Right atrium auricular region (tissue), 2 donors: ENCODE data around the gene HNRNPUL2. TPM values are rescaled to one million over a fixed set of nuclear protein-coding genes. Genes with fewer than 3 reads are reported as not detected.

ENCODE experiments used
- DNase-seq: peaks from one replicate; pipeline ENCODE4 v3.0.0-alpha.2; 2019; ENCODE audit warnings: low spot score
- H3K27ac ChIP-seq, 2 donors: fragments of 200-600 bp; sonication (generic); 1 replicate in 1 of 2; 2 replicates in 1 of 2; pipeline ENCODE4 v1.5.1; 2016 to 2019
- H3K27me3 ChIP-seq, 2 donors: fragments of 200-600 bp; sonication (generic); one replicate each; pipeline versions ENCODE4 v1.5.1 to v1.6.0; 2017 to 2019
- H3K36me3 ChIP-seq: fragments of 200-600 bp; sonication (generic); one replicate; pipeline ENCODE4 v1.5.1; 2016
- H3K4me1 ChIP-seq, 2 donors: fragments of 200-600 bp; sonication (generic); one replicate each; pipeline versions ENCODE4 v1.5.1 to v1.6.0; 2017 to 2019
- H3K4me3 ChIP-seq, 2 donors: fragments of 200-600 bp; sonication (generic); 1 replicate in 1 of 2; 2 replicates in 1 of 2; pipeline ENCODE4 v1.5.1; 2017 to 2019; ENCODE audit warnings: mild to moderate bottlenecking in 1 of 2, moderate library complexity in 1 of 2
- H3K9me3 ChIP-seq, 2 donors: fragments of 200-600 bp; sonication (generic); one replicate each; pipeline ENCODE4 v1.5.1; 2019
- CTCF ChIP-seq, 2 donors: fragments of 200-600 bp; sonication (generic); IDR thresholded peaks; one replicate each; pipeline ENCODE4 v1.5.1; 2019; ENCODE audit warnings: antibody characterized with exemption in 2 of 2
- total RNA-seq, 2 donors: library from RNA; depleted of rRNA; stranded (reverse); fragments of >200 nt; gene quantifications; one replicate each; pipeline ENCODE4 v1.1.0, GENCODE V29; 2016

HNRNPUL2 gene
- total RNA-seq, 2 donors from 2014 or later, result 12.2 to 15.6 TPM

GRCh38 chr11:62665075-62665598 lies 62.1 kb downstream of the HNRNPUL2 start, which contains the start of the genes C11orf98 and CSKMT:
Gene C11orf98 (minus strand): TSS chr11:62665210. CDS start chr11:62665169, 41 bp downstream.
Gene CSKMT (plus strand): TSS chr11:62665312. CDS start chr11:62665880, 568 bp downstream.
- H3K9me3 ChIP-seq, result no peaks in the 10 kb centered on the region
- no peak for TF ChIP-seq CTCF (IDR thresholded peaks at IDR 0.05)
- H3K27me3 ChIP-seq, result no peaks in the 10 kb centered on the region
- peaks cover 19% of the 10 kb centered on the region for H3K36me3 ChIP-seq
- peak within 1 kb of the TSS; percentile 54 to 93 for H3K4me3 ChIP-seq
- peak; percentile 97 for DNase-seq
- peak within 1 kb of the TSS; percentile 79 to 89 for H3K27ac ChIP-seq
- H3K4me1 ChIP-seq, result peaks cover 0 to 35% of the 10 kb centered on the region in 2 donors

- Histone ChIP-seq H3K27ac (peak overlapping the region; percentile 79 to 89), H3K27me3 (no peaks in the 10 kb centered on the region), H3K4me1 (peaks cover 0 to 35% of the 10 kb centered on the region in 2 donors), H3K36me3 (peaks cover 19% of the 10 kb centered on the region), H3K4me3 (peak overlapping the region; percentile 54 to 93), H3K9me3 (no peaks in the 10 kb centered on the region)
- DNase-seq, result no peak
- TF ChIP-seq CTCF (IDR thresholded peaks at IDR 0.05), result no peak
Measured at GRCh38 chr11:62664405-62665074, 62.7 kb downstream of the HNRNPUL2 start.

Other genes starting within 250 kb of the HNRNPUL2 start
- 100 to 1,000 TPM; 270 to 441 TPM for gene AHNAK, start 180.7 kb downstream of the HNRNPUL2 start, total RNA-seq
- 1,000 to 10,000 TPM in 1 of 2 donors, 100 to 1,000 TPM in 1; 707 to 1,175 TPM for gene EEF1G, start 153.6 kb downstream of the HNRNPUL2 start, total RNA-seq
- 1 to 10 TPM; 5.4 to 5.7 TPM for gene TUT1, start 135.9 kb downstream of the HNRNPUL2 start, total RNA-seq
- gene MTA2, start 125.6 kb downstream of the HNRNPUL2 start, total RNA-seq, result 10 to 100 TPM; 30.0 to 40.5 TPM
- 10 to 100 TPM; 15.8 to 21.3 TPM for gene EML3, start 114.7 kb downstream of the HNRNPUL2 start, total RNA-seq
- 1 to 10 TPM; 3.2 to 5.3 TPM for gene ROM1, start 114.2 kb downstream of the HNRNPUL2 start, total RNA-seq
- gene B3GAT3, start 105.5 kb downstream of the HNRNPUL2 start, total RNA-seq, result 10 to 100 TPM; 12.7 to 14.0 TPM
- gene GANAB, start 80.8 kb downstream of the HNRNPUL2 start, total RNA-seq, result 10 to 100 TPM; 71.8 to 78.0 TPM
- 10 to 100 TPM; 12.1 to 19.8 TPM for gene INTS5, start 74.2 kb downstream of the HNRNPUL2 start, total RNA-seq
- gene C11orf98, start 62.2 kb downstream of the HNRNPUL2 start, total RNA-seq, result 10 to 100 TPM; 40.1 to 44.0 TPM
- gene CSKMT, start 62.1 kb downstream of the HNRNPUL2 start, total RNA-seq, result 1 to 10 TPM in 1 of 2 donors, under 1 TPM in 1; 0.41 to 3.7 TPM
- 1 to 10 TPM; 5.0 to 8.7 TPM for gene UQCC3, start 55.8 kb downstream of the HNRNPUL2 start, total RNA-seq
- gene LBHD1, start 55.2 kb downstream of the HNRNPUL2 start, total RNA-seq, result 1 to 10 TPM; 2.3 to 2.4 TPM
- 100 to 1,000 TPM in 1 of 2 donors, 10 to 100 TPM in 1; 77.4 to 116 TPM for gene UBXN1, start 48.4 kb downstream of the HNRNPUL2 start, total RNA-seq
- gene LRRN4CL, start 37.9 kb downstream of the HNRNPUL2 start, total RNA-seq, result 1 to 10 TPM; 1.5 to 3.0 TPM
- gene BSCL2, start 20.0 kb downstream of the HNRNPUL2 start, total RNA-seq, result 10 to 100 TPM; 18.6 to 23.0 TPM
- not detected for gene GNG3, start 19.8 kb downstream of the HNRNPUL2 start, total RNA-seq
- 10 to 100 TPM in 1 of 2 donors, 1 to 10 TPM in 1; 9.6 to 11.4 TPM for gene TTC9C, start 1.0 kb upstream of the HNRNPUL2 start, total RNA-seq
- 1 to 10 TPM; 5.1 to 7.8 TPM for gene ZBTB3, start 26.7 kb upstream of the HNRNPUL2 start, total RNA-seq
- gene POLR2G, start 34.1 kb upstream of the HNRNPUL2 start, total RNA-seq, result 10 to 100 TPM; 32.9 to 34.8 TPM
- 1 to 10 TPM; 5.8 to 9.5 TPM for gene TAF6L, start 43.9 kb upstream of the HNRNPUL2 start, total RNA-seq
- gene TMEM179B, start 59.9 kb upstream of the HNRNPUL2 start, total RNA-seq, result 10 to 100 TPM; 42.5 to 44.8 TPM
- 10 to 100 TPM; 27.7 TPM for gene TMEM223, start 64.5 kb upstream of the HNRNPUL2 start, total RNA-seq
- 10 to 100 TPM; 33.9 to 35.9 TPM for gene NXF1, start 78.0 kb upstream of the HNRNPUL2 start, total RNA-seq
- gene STX5, start 104.6 kb upstream of the HNRNPUL2 start, total RNA-seq, result 10 to 100 TPM; 15.2 to 24.7 TPM
- gene TEX54, start 105.4 kb upstream of the HNRNPUL2 start, total RNA-seq, result not detected
- gene WDR74, start 112.1 kb upstream of the HNRNPUL2 start, total RNA-seq, result 10 to 100 TPM; 17.8 to 26.8 TPM
- gene SLC3A2, start 153.4 kb upstream of the HNRNPUL2 start, total RNA-seq, result 10 to 100 TPM; 27.7 to 64.9 TPM
- not detected for gene CHRM1, start 193.9 kb upstream of the HNRNPUL2 start, total RNA-seq